Liver (tissue), 9 donors: Measurements from ENCODE around the gene DIP2C. TPM values are rescaled to one million over a fixed set of nuclear protein-coding genes. Genes with fewer than 3 reads are reported as not detected.
A peak's percentile ranks its signal among the peaks of the same experiment; 100 is the strongest.

Source experiments
- DNase-seq: peaks from one replicate; pipeline ENCODE4 v3.0.0-alpha.2; 2017; ENCODE audit warnings: low spot score
- H3K27ac ChIP-seq, 2 donors: one replicate each; pipeline ENCODE4 v1.7.0; 2013; ENCODE audit warnings: inconsistent platforms in 2 of 2, low read length in 2 of 2, control low read depth in 1 of 2, low read depth in 1 of 2, mild to moderate bottlenecking in 1 of 2
- H3K27me3 ChIP-seq, 4 donors: one replicate each; pipeline versions ENCODE4 v1.6.1 to v1.7.0; 2013; ENCODE audit warnings: low read length in 3 of 4, inconsistent platforms in 1 of 4, mild to moderate bottlenecking in 1 of 4, moderate library complexity in 1 of 4; ENCODE audit not compliant: control insufficient read depth in 4 of 4, insufficient read depth in 4 of 4
- H3K36me3 ChIP-seq, 4 donors: one replicate each; pipeline versions ENCODE4 v1.6.1 to v1.7.0; 2013; ENCODE audit warnings: low read length in 3 of 4, mild to moderate bottlenecking in 3 of 4, low read depth in 1 of 4, moderate library complexity in 1 of 4; ENCODE audit not compliant: control insufficient read depth in 4 of 4, insufficient read depth in 3 of 4
- H3K4me1 ChIP-seq, 4 donors: one replicate each; pipeline versions ENCODE4 v1.6.1 to v1.7.0; 2013; ENCODE audit warnings: low read length in 3 of 4, mild to moderate bottlenecking in 3 of 4, moderate library complexity in 1 of 4; ENCODE audit not compliant: control insufficient read depth in 4 of 4, insufficient read depth in 4 of 4
- H3K4me3 ChIP-seq, 3 donors: one replicate each; pipeline versions ENCODE4 v1.6.1 to v1.7.0; 2013; ENCODE audit warnings: low read length in 3 of 3, control low read depth in 1 of 3, low read depth in 1 of 3, mild to moderate bottlenecking in 1 of 3
- H3K9ac ChIP-seq, 2 donors: one replicate each; pipeline ENCODE4 v1.7.0; 2013; ENCODE audit warnings: low read length in 2 of 2, mild to moderate bottlenecking in 2 of 2, moderate library complexity in 2 of 2, control low read depth in 1 of 2, low read depth in 1 of 2
- H3K9me3 ChIP-seq, 4 donors: one replicate each; pipeline versions ENCODE4 v1.6.1 to v1.7.0; 2013; ENCODE audit warnings: low read length in 3 of 4; ENCODE audit not compliant: control insufficient read depth in 4 of 4
- EGR1 ChIP-seq, 2 donors: IDR thresholded peaks; 2 replicates each; pipeline ENCODE4 v1.6.1; 2016 to 2018; ENCODE audit warnings: antibody characterized with exemption in 2 of 2, low read depth in 2 of 2
- FOXA1 ChIP-seq: IDR thresholded peaks from 2 replicates; pipeline ENCODE4 v1.6.1; 2016; ENCODE audit warnings: antibody characterized with exemption
- FOXA2 ChIP-seq: IDR thresholded peaks from 2 replicates; pipeline ENCODE4 v1.6.1; 2016; ENCODE audit warnings: antibody characterized with exemption
- GABPA ChIP-seq, 2 donors: IDR thresholded peaks in 1 of 2; conservative IDR thresholded peaks in 1 of 2; 2 replicates each; pipeline ENCODE4 v1.6.1; 2016; ENCODE audit warnings: antibody characterized with exemption in 2 of 2, mild to moderate bottlenecking in 1 of 2, moderate library complexity in 1 of 2
- HNF4A ChIP-seq, 2 donors: conservative IDR thresholded peaks; 2 replicates each; pipeline ENCODE4 v1.6.1; 2016; ENCODE audit warnings: antibody characterized with exemption in 2 of 2, mild to moderate bottlenecking in 2 of 2
- HNF4G ChIP-seq: IDR thresholded peaks from 2 replicates; pipeline ENCODE4 v1.6.1; 2016; ENCODE audit warnings: antibody characterized with exemption
- JUND ChIP-seq, 2 donors: IDR thresholded peaks; 2 replicates each; pipeline ENCODE4 v1.6.1; 2016; ENCODE audit warnings: antibody characterized with exemption in 2 of 2
- NR2F2 ChIP-seq: IDR thresholded peaks from 2 replicates; pipeline ENCODE4 v1.6.1; 2016; ENCODE audit warnings: antibody characterized with exemption
- RAD21 ChIP-seq, 2 donors: IDR thresholded peaks; 2 replicates each; pipeline ENCODE4 v1.6.1; 2016; ENCODE audit warnings: antibody characterized with exemption in 2 of 2, mild to moderate bottlenecking in 2 of 2
- RXRA ChIP-seq, 2 donors: IDR thresholded peaks; 2 replicates each; pipeline ENCODE4 v1.6.1; 2017 to 2018; ENCODE audit warnings: antibody characterized with exemption in 2 of 2, mild to moderate bottlenecking in 1 of 2
- SP1 ChIP-seq: IDR thresholded peaks from 2 replicates; pipeline ENCODE4 v1.6.1; 2018; ENCODE audit warnings: antibody characterized with exemption, mild to moderate bottlenecking
- TAF1 ChIP-seq: conservative IDR thresholded peaks from 2 replicates; pipeline ENCODE4 v1.6.1; 2016; ENCODE audit warnings: antibody characterized with exemption, mild to moderate bottlenecking
- YY1 ChIP-seq: IDR thresholded peaks from 2 replicates; pipeline ENCODE4 v1.6.1; 2016; ENCODE audit warnings: antibody characterized with exemption, mild to moderate bottlenecking
- whole genome bisulfite sequencing: extraction: QIAGEN DNeasy Blood & Tissue Kit; methylation state at CpG from one replicate; pipeline ENCODE4 v1.1.7; 2013; 5-methylcytosine and 5-hydroxymethylcytosine counted together
- polyA plus RNA-seq, 2 donors: library from polyadenylated mRNA; stranded (reverse) in 1 of 2; unstranded in 1 of 2; fragments of 200-250 nt in 1 of 2; fragments of >200 nt in 1 of 2; fragmentation: Nextera tagmentation in 1 of 2; extraction: Ambion mirVana in 1 of 2; gene quantifications; one replicate each; pipeline versions ENCODE4 v1.2.1 to v1.2.3, GENCODE V29; 2013 to 2015
- total RNA-seq, 2 donors: library from RNA; depleted of rRNA; stranded (reverse); fragments of >200 nt; gene quantifications; one replicate each; pipeline ENCODE4 v1.2.3, GENCODE V29; 2014
- TF ChIP-seq, protein P1 (sequence below): fragments of 150-350 bp; IDR thresholded peaks from 2 replicates; pipeline ENCODE4 v1.5.1; 2017; ENCODE audit warnings: improper control_type of control experiment, low read depth, low read length; ENCODE audit not compliant: missing input control
- TF ChIP-seq, protein P2 (sequence below): IDR thresholded peaks from 2 replicates; pipeline ENCODE4 v1.6.1; 2016; ENCODE audit warnings: antibody characterized with exemption
- TF ChIP-seq, protein P3 (sequence below): IDR thresholded peaks from 2 replicates; pipeline ENCODE4 v1.6.1; 2016; ENCODE audit warnings: antibody characterized with exemption
- TF ChIP-seq, protein P4 (sequence below): IDR thresholded peaks from 2 replicates; pipeline ENCODE4 v1.6.1; 2016; ENCODE audit warnings: antibody characterized with exemption
- TF ChIP-seq, protein P5 (sequence below): IDR thresholded peaks from 2 replicates; pipeline ENCODE4 v1.6.1; 2016; ENCODE audit warnings: antibody characterized with exemption, mild to moderate bottlenecking
- donor health status: healthy.
- donor health status: healthy.
- donor health status: healthy.
- donor health status: healthy.
- donor health status: healthy.

DIP2C gene
- total and polyA plus RNA-seq, 4 donors, result 4.2 to 12.2 (median 5.7) TPM

DNA sequence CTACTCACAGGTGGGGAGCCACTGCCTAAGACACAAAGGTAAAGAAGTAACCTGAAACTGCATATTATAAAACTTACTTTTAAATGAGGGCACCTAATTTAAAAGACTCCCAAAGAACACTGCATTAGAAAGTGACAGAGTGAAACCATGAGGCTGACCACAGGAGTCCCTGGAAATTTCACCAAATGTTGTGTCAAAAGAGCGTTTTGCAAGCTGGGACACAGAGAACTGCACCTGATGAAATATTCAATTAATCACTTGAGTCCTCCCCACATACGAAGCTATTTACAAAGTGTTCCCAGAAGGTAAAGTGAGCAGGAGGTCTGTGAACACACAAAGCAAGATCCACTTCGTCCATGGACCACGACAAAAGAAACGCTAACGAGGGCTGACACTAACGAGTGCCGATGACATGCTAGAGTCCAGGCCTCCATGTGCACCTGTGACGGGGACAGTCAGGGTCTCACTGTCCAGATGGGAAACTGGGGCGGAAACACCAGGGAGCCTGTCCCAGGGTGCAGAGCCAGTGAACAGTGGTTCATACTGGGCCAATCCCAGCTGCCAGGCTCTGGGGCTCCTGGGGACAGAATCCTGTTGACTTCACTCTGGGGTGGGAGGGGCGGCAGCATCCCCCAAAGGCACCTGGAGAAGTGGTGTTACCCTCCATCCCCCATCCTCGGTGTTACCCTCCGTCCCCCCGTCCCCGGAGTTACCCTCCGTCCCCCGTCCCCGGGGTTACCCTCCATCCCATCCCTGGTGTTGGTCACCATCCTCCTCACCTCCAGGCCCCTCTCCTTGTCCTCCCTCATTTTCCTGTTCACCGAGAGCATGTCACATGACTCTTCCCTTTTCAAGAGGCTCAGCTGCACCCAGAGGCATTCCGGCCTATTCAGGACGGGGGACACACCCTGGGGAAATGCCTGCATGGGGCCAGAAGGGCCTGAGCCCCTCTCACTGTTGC is 63.4 kb downstream of the DIP2C start (continued):
- no peak for TF ChIP-seq HNF4A (conservative IDR thresholded peaks at IDR 0.05)
- TF ChIP-seq SP1, result no peak
- TF ChIP-seq, protein P1, sequence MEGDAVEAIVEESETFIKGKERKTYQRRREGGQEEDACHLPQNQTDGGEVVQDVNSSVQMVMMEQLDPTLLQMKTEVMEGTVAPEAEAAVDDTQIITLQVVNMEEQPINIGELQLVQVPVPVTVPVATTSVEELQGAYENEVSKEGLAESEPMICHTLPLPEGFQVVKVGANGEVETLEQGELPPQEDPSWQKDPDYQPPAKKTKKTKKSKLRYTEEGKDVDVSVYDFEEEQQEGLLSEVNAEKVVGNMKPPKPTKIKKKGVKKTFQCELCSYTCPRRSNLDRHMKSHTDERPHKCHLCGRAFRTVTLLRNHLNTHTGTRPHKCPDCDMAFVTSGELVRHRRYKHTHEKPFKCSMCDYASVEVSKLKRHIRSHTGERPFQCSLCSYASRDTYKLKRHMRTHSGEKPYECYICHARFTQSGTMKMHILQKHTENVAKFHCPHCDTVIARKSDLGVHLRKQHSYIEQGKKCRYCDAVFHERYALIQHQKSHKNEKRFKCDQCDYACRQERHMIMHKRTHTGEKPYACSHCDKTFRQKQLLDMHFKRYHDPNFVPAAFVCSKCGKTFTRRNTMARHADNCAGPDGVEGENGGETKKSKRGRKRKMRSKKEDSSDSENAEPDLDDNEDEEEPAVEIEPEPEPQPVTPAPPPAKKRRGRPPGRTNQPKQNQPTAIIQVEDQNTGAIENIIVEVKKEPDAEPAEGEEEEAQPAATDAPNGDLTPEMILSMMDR, result no peak
- no peak for TF ChIP-seq JUND (IDR thresholded peaks at IDR 0.05)
- TF ChIP-seq NR2F2, result no peak

DNA sequence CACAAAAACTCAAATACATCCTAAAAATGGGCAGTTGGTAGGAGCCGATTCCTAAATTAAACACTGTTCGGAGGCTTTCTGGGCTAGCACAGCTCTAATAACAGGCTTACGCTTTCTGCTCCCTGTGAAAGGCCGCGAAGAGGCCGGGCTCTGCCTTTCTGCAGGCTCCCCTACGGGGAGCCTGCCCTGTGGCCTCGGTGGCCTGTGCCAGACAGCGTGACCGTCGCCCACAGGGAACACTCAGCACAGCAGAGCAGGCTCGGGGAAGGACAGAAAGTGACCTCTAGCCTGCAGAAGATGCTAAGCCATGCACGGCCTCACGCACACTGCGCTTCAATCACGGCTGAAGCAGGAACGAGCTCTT is 64.2 kb downstream of the DIP2C start:
- Histone ChIP-seq H3K9me3 (no peaks in the 10 kb centered on the region), H3K27me3 (no peaks in the 10 kb centered on the region), H3K27ac (peak overlapping the region; percentile 67 to 76), H3K4me1 (no peaks in the 10 kb centered on the region), H3K4me3 (no peak overlapping the region), H3K9ac (no peak overlapping the region), H3K36me3 (no peaks in the 10 kb centered on the region)
- no peak for DNase-seq
- TF ChIP-seq NR2F2 (peak; percentile 74), YY1 (no peak), RXRA (IDR thresholded peaks at IDR 0.05) (no peak)
- 71% methylated on average over 17 of the region's 17 CpGs for WGBS

DNA sequence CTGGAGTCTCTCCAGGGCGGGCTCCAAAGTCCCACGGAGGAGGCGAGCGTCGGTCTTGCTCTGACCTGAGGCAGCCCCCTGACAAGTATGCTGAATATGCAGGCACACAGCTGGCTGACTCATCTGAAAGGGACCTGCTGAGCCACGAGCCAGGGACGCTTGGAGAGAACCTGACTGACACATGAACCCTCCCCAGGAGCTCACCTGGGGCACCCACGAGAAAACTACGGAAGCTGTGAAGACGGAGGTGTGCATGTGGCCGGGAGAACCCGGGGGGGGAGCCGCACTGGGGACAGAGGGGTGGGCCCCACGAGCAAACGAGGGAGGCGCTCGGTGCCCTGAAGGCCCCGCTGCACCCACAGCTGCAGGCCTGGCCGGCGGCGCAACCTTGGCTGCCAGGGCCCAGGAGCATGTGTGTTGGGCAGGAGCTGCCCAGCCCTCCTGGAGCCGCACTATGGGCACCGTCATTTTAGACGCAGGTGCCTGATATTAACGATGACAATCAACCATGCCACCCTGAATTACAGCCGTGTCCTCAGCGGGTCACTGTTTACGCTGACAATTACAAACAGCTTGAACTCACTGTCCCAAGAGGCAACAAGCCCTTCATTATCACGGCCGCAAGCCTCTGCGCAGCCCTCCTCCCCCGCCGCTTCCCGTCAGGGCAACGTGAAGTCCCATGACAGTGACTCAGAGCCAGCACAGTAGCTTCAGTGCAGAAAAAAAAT is 64.7 kb downstream of the DIP2C start:
- no peak overlapping the region for H3K9ac ChIP-seq
- H3K27ac ChIP-seq, result peak overlapping the region; percentile 67 to 76
- TF ChIP-seq NR2F2 (no peak), RAD21 (IDR thresholded peaks at IDR 0.05) (no peak), FOXA1 (no peak), HNF4A (conservative IDR thresholded peaks at IDR 0.05) (no peak), GABPA (IDR thresholded peaks at IDR 0.05 in 1 of 2, conservative IDR thresholded peaks at IDR 0.05 in 1 of 2) (no peak), TAF1 (no peak), JUND (IDR thresholded peaks at IDR 0.05) (peak; percentile 23 to 57), EGR1 (IDR thresholded peaks at IDR 0.05; ENCODE audit: low read depth in 2 of 2) (no peak), YY1 (peak; percentile 18), FOXA2 (no peak), RXRA (IDR thresholded peaks at IDR 0.05) (peak in 1 of 2 donors; percentile 40), HNF4G (no peak), SP1 (no peak)
- TF ChIP-seq, protein P2, sequence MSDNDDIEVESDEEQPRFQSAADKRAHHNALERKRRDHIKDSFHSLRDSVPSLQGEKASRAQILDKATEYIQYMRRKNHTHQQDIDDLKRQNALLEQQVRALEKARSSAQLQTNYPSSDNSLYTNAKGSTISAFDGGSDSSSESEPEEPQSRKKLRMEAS, result no peak
- TF ChIP-seq, protein P3, sequence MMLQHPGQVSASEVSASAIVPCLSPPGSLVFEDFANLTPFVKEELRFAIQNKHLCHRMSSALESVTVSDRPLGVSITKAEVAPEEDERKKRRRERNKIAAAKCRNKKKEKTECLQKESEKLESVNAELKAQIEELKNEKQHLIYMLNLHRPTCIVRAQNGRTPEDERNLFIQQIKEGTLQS, result no peak
- TF ChIP-seq, protein P4, sequence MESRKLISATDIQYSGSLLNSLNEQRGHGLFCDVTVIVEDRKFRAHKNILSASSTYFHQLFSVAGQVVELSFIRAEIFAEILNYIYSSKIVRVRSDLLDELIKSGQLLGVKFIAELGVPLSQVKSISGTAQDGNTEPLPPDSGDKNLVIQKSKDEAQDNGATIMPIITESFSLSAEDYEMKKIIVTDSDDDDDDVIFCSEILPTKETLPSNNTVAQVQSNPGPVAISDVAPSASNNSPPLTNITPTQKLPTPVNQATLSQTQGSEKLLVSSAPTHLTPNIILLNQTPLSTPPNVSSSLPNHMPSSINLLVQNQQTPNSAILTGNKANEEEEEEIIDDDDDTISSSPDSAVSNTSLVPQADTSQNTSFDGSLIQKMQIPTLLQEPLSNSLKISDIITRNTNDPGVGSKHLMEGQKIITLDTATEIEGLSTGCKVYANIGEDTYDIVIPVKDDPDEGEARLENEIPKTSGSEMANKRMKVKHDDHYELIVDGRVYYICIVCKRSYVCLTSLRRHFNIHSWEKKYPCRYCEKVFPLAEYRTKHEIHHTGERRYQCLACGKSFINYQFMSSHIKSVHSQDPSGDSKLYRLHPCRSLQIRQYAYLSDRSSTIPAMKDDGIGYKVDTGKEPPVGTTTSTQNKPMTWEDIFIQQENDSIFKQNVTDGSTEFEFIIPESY, result no peak
- TF ChIP-seq, protein P1, result no peak
- TF ChIP-seq, protein P5, sequence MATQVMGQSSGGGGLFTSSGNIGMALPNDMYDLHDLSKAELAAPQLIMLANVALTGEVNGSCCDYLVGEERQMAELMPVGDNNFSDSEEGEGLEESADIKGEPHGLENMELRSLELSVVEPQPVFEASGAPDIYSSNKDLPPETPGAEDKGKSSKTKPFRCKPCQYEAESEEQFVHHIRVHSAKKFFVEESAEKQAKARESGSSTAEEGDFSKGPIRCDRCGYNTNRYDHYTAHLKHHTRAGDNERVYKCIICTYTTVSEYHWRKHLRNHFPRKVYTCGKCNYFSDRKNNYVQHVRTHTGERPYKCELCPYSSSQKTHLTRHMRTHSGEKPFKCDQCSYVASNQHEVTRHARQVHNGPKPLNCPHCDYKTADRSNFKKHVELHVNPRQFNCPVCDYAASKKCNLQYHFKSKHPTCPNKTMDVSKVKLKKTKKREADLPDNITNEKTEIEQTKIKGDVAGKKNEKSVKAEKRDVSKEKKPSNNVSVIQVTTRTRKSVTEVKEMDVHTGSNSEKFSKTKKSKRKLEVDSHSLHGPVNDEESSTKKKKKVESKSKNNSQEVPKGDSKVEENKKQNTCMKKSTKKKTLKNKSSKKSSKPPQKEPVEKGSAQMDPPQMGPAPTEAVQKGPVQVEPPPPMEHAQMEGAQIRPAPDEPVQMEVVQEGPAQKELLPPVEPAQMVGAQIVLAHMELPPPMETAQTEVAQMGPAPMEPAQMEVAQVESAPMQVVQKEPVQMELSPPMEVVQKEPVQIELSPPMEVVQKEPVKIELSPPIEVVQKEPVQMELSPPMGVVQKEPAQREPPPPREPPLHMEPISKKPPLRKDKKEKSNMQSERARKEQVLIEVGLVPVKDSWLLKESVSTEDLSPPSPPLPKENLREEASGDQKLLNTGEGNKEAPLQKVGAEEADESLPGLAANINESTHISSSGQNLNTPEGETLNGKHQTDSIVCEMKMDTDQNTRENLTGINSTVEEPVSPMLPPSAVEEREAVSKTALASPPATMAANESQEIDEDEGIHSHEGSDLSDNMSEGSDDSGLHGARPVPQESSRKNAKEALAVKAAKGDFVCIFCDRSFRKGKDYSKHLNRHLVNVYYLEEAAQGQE, result no peak
- no peaks in the 10 kb centered on the region for H3K27me3 ChIP-seq
- H3K4me3 ChIP-seq, result no peak overlapping the region
- H3K4me1 ChIP-seq, result no peaks in the 10 kb centered on the region
- DNase-seq, result no peak
- H3K36me3 ChIP-seq, result no peaks in the 10 kb centered on the region
- H3K9me3 ChIP-seq, result no peaks in the 10 kb centered on the region
- 74% methylated on average over 35 of the region's 35 CpGs for WGBS
